K562 (cell line): ENCODE results near the gene SLMAP. TPM values are rescaled to one million over a fixed set of nuclear protein-coding genes. Genes with fewer than 3 reads are reported as not detected.

Experiments
- IRF2 ChIP-seq: sonication (generic); formaldehyde crosslinking; IDR thresholded peaks from 2 replicates; pipeline ENCODE4 v1.8.1; 2022; ENCODE audit warnings: mild to moderate bottlenecking, missing genetic modification reagents
- KLF13 ChIP-seq: fragments of 450-650 bp; IDR thresholded peaks from 2 replicates; pipeline ENCODE4 v1.6.1; 2016; ENCODE audit warnings: missing genetic modification characterization, low read depth, mild to moderate bottlenecking, missing compliant biosample characterization, moderate library complexity, borderline replicate concordance
- PRPF4 ChIP-seq: fragments of 200-400 bp; formaldehyde crosslinking; IDR thresholded peaks from one replicate; pipeline ENCODE4 v1.6.1; 2017; ENCODE audit warnings: low read length, low read depth, mild to moderate bottlenecking; ENCODE audit not compliant: insufficient read depth, poor library complexity, severe bottlenecking
- RERE ChIP-seq: sonication (generic); formaldehyde crosslinking; IDR thresholded peaks from 2 replicates; pipeline ENCODE4 v1.8.0; 2023; ENCODE audit warnings: missing genetic modification reagents, mild to moderate bottlenecking, borderline replicate concordance
- TFE3 ChIP-seq: fragments of 450-650 bp; formaldehyde crosslinking; IDR thresholded peaks from 2 replicates; pipeline ENCODE4 v1.4.0; 2020; ENCODE audit warnings: mild to moderate bottlenecking, mixed read lengths
- TRIM28 ChIP-seq: fragments of 450-650 bp; IDR thresholded peaks from 2 replicates; pipeline ENCODE4 v1.6.1; 2017
- TSHZ1 ChIP-seq: fragments of 250-450 bp; sonication (Bioruptor Pico); IDR thresholded peaks from 2 replicates; pipeline ENCODE4 v1.4.0; 2020; ENCODE audit warnings: mild to moderate bottlenecking, moderate library complexity
- USF1 ChIP-seq: sonication (generic); formaldehyde crosslinking; IDR thresholded peaks from 2 replicates; pipeline ENCODE4 v1.9.0; 2022; ENCODE audit warnings: mild to moderate bottlenecking, missing genetic modification reagents
- polyA plus RNA-seq, 8 experiments: library from polyadenylated mRNA; depleted of rRNA in 4 of 8; stranded (reverse) in 5 of 8; unstranded in 3 of 8; fragments of >200 nt; fragmentation: Nextera tagmentation in 2 of 8; fragmentation: Illumina TruSeq in 1 of 8; extraction: Ambion mirVana in 2 of 8; extraction: Trizol in 1 of 8; gene quantifications; 2 replicates each; pipeline versions ENCODE4 v1.2.1 to v1.2.3, GENCODE V29; 2011 to 2014; ENCODE audit warnings: inconsistent platforms in 1 of 8, missing spikeins in 1 of 8
- total RNA-seq, 7 experiments: library from RNA; depleted of rRNA in 6 of 7; stranded (reverse); fragments of >200 nt in 6 of 7; fragmentation: Illumina TruSeq in 2 of 7; extraction: Trizol in 2 of 7; gene quantifications; 2 replicates each; pipeline versions ENCODE4 v1.2.1 to v1.2.3, GENCODE V29; 2011 to 2021; ENCODE audit warnings: low replicate concordance in 1 of 7

Gene SLMAP
- total and polyA plus RNA-seq, 9 of the 15 experiments (the other 6 are each of a cell fraction or from before 2014, with no cell fraction given) = 12.1 to 50.7 (median 28.3) TPM

- TF ChIP-seq TFE3 (CRISPR knock-in tag) (no peak), IRF2 (no peak), KLF13 (tag) (no peak), RERE (CRISPR knock-in tag) (no peak), PRPF4 (no peak), TRIM28 (peak; percentile 65; the same call in 1 of the 2 replicates), TSHZ1 (CRISPR knock-in tag) (no peak), USF1 (peak; percentile 80)
Observed at GRCh38 chr3:57935539-57935938, 179.4 kb downstream of the SLMAP start (continued).
